ENCODE results near the gene WT1.

DNA sequence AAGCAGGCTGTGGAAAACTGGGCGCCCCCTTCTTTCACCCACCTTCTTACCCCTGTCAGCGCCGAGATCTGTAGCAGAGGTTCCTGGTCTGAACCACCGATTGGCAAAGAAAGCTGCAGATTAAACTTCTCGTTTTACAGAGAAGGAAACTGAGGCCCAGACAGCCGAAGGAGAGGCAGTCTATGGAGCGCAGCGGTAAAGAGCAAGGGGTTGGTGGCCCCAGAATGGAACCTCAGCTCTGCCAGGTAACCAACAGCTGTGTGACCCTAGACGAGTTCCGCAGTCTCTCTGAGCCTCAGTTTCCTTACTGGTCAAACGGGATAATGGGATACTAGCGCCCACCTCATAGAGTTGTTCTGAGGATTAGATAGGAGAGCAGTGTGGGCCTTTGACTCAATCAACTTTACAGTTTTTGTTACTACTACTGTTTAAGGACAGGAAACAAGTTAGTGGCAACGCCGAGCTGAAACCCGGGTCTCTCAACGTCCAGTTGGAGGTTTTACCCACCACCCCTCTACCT lies 3.1 kb upstream of the WT1 start:
- TF ChIP-seq, protein P1, sequence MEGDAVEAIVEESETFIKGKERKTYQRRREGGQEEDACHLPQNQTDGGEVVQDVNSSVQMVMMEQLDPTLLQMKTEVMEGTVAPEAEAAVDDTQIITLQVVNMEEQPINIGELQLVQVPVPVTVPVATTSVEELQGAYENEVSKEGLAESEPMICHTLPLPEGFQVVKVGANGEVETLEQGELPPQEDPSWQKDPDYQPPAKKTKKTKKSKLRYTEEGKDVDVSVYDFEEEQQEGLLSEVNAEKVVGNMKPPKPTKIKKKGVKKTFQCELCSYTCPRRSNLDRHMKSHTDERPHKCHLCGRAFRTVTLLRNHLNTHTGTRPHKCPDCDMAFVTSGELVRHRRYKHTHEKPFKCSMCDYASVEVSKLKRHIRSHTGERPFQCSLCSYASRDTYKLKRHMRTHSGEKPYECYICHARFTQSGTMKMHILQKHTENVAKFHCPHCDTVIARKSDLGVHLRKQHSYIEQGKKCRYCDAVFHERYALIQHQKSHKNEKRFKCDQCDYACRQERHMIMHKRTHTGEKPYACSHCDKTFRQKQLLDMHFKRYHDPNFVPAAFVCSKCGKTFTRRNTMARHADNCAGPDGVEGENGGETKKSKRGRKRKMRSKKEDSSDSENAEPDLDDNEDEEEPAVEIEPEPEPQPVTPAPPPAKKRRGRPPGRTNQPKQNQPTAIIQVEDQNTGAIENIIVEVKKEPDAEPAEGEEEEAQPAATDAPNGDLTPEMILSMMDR (IDR thresholded peaks at IDR 0.05; ENCODE audit: extremely low read depth in 1 of 2, insufficient read depth in 1 of 2, low read depth in 1 of 2, low read length in 2 of 2) = no peak
- no peak for TF ChIP-seq POLR2AphosphoS5 (IDR thresholded peaks at IDR 0.05; ENCODE audit: insufficient read depth, low read depth, low read length)

Measured in endothelial cell of umbilical vein (primary cell).